GM19239 (cell line): Measurements from ENCODE around the gene DISP2.

Experiments
- DNase-seq: peaks from one replicate; pipeline ENCODE4 v3.0.0; 2011; ENCODE audit warnings: low spot score; ENCODE audit not compliant: insufficient read length
- FAIRE-seq: peaks from 2 replicates; lab custom pipeline; 2011; peaks lifted over from hg19 to GRCh38; lab: Jason Lieb, UNC

DISP2 gene

DNA sequence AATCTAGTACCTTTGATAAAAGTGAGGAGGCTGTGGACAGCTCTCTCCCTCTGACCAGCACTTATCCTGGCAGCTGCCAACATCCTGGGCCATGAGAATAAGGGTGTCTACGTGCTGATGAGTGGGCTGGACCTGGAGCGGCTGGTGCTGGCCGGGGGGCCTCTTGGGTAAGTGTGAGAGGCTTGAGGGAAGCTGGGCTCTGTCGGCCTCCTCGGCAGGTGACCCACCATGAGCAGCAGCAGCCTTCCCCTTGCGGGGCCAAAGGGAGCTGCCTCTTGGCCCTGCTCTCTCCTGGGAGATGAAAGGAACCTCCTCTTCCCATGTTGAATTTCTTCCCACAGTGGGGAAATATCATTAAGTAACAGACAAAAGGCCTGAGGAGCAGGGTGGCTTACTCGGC is 56.8 kb downstream of the DISP2 start:
- FAIRE-seq, result no peak
- DNase-seq, result no peak

DNA sequence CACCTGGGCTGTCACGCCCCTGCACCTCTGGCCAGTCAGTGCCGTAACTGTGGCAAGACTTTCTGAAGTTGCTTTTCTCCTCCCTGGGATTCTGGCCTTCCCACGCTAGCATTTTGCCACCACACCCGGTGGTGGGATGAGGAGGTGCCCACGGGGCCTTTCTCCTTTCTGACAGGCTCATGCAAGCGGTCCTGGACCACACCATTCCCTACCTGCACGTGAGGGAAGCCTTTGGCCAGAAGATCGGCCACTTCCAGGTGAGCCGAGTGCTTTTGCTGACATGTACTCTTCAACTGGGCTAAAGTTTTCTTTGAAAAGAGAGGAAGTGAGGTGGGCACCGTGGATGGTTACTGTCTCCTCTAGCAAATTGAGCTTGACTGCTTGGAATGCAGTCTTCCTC is 57.2 kb downstream of the DISP2 start:
- DNase-seq (no peak), FAIRE-seq (no peak)

DNA sequence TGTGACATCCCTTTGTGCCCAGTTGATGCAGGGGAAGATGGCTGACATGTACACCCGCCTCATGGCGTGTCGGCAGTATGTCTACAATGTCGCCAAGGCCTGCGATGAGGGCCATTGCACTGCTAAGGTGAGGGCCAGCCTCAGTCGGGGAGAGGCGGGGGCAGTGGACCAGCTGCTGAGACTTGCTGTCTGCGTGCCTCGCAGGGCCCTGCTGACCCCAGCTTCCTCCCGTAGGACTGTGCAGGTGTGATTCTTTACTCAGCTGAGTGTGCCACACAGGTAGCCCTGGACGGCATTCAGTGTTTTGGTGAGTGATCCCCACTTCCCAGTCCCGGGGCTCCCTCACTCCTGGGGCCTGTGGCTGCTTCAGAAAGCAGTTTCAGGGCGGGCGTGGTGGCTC is 58.0 kb downstream of the DISP2 start:
- DNase-seq (no peak), FAIRE-seq (no peak)

DNA sequence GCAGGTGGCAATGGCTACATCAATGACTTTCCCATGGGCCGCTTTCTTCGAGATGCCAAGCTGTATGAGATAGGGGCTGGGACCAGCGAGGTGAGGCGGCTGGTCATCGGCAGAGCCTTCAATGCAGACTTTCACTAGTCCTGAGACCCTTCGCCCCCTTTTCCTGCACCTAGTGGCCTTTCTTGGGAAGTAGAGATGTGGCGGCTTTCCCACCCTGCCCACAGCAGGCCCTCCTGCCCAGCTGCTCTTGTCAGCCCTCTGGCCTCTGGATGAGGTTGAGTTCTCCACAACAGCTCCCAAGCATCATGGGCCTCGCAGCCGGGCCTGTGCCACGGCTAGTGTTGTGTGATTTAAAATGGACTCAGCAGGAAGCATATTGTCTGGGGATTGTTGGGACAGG is 60.1 kb downstream of the DISP2 start:
- FAIRE-seq (no peak), DNase-seq (no peak)

DNA sequence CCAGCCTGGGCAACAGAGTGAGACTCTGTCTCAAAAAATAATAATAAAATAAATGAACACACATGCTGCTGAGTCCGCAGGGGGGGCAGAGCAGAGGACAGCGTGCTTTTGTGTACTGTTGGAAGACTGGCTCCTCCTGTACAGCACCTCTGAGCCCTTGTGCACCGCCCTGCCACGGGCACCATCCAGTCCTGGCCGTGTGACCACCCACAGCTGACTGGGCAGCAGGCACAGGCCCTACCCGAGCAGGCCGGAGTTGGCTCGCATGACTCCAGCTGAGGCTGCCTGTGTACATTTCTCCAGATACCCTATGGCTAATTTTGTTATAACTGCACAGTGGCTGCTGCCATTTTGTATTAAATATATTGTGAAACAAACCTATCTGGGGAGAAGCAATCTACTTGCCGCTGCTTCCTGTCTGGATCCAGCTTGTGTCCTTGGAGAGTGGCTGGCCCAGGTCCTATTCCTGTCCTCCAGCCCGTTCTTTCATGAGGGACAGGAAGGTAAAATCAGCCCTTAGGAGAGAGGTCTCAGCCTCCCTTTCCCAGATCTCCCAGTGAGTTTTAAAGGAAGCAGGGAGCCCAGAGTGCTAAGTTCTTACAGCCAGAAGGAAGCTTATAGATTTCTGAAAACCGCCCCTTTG is 62.2 kb downstream of the DISP2 start:
- peak; percentile 40 for FAIRE-seq

DNA sequence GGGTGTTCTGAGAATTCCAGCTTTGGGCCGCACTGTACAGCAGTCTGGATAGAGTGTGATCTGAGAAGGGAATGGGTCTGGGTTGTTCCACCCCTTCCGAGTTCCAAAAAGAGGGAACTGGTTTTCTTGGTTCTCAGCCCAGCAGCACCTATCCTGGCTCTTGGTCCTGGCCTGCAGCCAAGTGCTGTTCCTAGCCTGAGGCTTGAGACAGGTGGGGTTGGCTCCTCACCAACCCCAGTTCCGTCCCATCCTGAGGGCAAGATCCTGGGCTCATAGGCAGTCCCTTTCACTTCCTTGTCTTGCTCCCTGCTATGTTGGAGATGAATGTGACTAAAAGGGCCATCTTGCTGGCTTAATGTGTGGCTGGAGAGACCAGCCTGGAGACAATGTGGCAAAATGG is 62.8 kb downstream of the DISP2 start:
- no peak for DNase-seq
- no peak for FAIRE-seq

More for the DNA sequence above, 62.2 kb downstream of the DISP2 start:
- no peak for DNase-seq

DNA sequence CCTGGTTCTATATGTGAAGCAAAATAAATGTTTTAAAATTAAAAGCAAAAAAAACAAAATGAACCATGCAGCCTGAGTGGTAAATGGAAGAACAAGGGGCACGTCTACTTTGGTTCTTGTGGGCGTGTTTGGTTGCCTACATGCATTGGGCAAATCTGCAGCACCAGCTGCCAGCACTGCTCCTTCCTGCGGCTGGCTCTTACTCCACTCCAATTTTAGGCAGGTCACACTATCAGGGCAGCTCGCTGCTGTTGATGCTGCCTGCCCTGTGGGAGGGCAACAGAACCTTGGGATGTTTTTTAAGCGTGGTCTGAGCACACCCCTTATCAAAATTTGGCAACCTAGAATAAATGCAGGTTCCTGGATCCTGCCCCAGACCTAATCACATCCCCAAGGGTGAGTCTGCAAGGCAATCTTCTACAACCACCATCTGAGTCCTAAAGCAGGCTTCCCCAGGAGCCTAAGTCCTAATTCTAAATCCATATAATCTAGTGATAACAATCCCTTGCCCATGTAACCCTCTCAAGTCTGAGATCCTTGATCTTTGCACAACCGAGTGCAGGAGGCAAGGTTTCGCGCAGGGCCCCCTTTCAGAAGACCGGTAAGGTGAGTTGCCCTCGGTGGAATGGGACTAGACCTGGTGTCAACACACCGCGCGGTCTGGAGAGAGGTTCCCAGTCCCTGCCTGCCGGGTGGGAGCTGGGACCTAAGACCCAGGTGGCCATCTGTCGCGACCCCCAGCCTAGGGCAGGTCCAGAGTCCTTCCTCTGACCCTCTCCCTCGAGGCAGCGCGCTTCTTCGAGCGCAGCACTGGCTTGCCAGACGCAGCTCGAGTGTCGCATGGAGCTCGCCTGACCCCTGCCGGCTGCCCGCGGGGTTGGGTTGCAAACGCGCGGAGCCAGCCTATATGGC is 63.5 kb downstream of the DISP2 start:
- no peak for FAIRE-seq
- DNase-seq, result peak; percentile 95

DNA sequence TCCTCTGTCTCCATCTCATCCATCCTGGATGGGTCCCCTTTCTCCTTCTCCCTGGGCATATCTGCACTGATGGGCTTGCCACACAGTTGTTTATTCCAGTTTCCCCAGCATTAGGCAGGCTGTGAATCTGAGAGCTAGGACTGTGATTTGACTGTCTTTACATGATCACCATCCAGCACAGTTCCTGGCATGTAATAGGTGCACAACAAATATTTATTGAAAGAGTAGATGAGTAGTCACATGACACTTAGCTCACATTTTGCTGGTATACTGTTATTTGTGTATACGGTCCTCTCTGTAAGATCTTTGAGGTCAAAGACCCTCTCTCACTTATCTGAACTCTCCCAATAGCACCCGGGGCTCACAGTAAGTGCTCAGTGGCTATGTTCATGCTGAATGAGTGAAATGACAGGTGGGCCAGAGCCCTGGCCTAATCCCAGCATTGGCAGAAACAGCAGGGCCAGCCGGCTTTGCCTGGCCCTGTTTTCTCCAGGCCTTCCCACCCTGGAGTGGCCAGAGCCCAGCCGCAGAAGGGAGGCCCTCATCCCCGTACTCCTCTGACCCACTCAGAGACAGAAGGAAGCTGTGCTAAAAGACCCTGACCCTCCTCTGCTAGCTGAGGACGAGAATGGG is 66.6 kb downstream of the DISP2 start:
- FAIRE-seq (no peak), DNase-seq (no peak)

DNA sequence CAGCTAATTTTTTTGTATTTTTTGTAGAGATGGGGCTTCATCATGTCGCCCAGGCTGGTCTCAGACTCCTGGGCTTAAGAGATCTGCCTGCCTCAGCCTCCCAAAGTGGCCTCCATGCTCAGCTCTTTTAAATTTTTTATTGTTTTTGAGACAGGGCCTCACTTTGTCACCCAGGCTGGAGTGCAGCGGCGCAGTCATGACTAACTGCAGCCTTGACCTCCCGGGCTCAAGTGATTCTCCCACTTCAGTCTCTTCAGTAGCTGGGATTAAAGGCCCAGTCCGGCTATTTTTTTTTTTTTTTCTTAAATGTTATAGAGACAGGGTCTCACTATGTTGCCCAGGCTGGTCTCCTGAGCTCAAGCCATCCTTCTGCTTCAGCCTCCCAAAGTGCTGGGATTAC is 67.7 kb downstream of the DISP2 start:
- FAIRE-seq, result no peak
- no peak for DNase-seq

DNA sequence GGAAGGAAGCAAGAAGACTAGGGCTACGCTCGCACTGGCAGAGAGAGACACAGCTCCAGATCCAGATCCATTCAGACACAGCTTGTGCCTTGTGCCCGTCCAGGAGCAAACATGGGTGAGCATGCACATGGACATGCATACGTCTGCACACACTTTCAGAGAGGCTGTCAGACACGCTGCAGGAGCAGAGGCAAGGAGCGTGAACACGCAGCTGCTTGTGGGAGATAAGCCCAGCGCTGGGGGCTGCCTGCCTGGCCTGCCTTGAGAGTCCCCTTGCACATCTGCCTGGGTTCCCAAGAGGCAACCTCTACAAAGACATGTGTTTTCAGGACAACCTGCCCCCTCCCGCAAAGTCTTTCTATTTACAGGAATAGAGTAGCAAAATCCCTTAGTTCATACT is 69.2 kb downstream of the DISP2 start:
- FAIRE-seq, result no peak
- DNase-seq, result no peak

DNA sequence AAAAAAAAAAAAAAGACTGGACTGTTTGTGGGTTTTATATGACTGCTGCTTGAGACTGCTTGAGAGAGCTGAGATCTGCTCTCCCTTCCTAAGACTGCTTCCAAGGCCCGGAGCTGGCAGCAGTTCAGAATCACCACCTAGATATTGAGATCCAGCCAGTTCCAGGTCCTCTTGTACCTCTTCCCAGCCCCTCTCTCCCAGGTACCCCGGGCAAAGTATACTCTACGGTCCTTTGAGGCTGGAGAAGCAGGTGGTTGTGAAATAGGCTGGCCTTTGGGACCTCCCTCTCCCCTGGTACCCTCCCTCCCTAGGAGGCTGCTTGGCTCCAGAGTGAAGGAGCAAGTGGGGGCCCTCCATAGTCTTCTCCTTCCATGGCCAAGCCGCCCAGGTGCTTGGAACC is 70.2 kb downstream of the DISP2 start:
- DNase-seq, result no peak
- no peak for FAIRE-seq
